Measurements from ENCODE around the gene NEK2. TPM values are rescaled to one million over a fixed set of nuclear protein-coding genes. Genes with fewer than 3 reads are reported as not detected.

NEK2 gene
- total and polyA plus RNA-seq, 2 of the 13 experiments (the other 11 are each of a cell fraction or from before 2014, with no cell fraction given) = 10.9 to 40.8 TPM

- no peak for TF ChIP-seq ZNF704 (CRISPR knock-in tag; IDR thresholded peaks at IDR 0.05; ENCODE audit: borderline replicate concordance)
- TF ChIP-seq PRMT3 (CRISPR knock-in tag; IDR thresholded peaks at IDR 0.05; ENCODE audit: borderline replicate concordance, low read depth) = no peak
- peak; percentile 54; the same call in 1 of the 2 replicates for TF ChIP-seq PHF21A (CRISPR knock-in tag; IDR thresholded peaks at IDR 0.05)
- TF ChIP-seq ZNF672 (CRISPR knock-in tag; IDR thresholded peaks at IDR 0.05) = no peak
- TF ChIP-seq ZBTB21 (CRISPR knock-in tag; IDR thresholded peaks at IDR 0.05) = no peak
- peak; percentile 55; the same call in 1 of the 2 replicates for TF ChIP-seq NFKB2 (CRISPR knock-in tag; IDR thresholded peaks at IDR 0.05; ENCODE audit: borderline replicate concordance)
- no peak for TF ChIP-seq POLR2AphosphoS5 (IDR thresholded peaks at IDR 0.05; ENCODE audit: low read depth, low read length)
- TF ChIP-seq ARNTL (CRISPR knock-in tag; IDR thresholded peaks at IDR 0.05) = no peak
- TF ChIP-seq RXRA (CRISPR knock-in tag; IDR thresholded peaks at IDR 0.05) = no peak
- no peak for TF ChIP-seq MAFK (conservative IDR thresholded peaks at IDR 0.05 in 1 of 2, IDR thresholded peaks at IDR 0.05 in 1 of 2; ENCODE audit: low read length in 2 of 2)
- TF ChIP-seq FOXP4 (CRISPR knock-in tag; IDR thresholded peaks at IDR 0.05) = no peak
- TF ChIP-seq KAT8 (CRISPR knock-in tag; IDR thresholded peaks at IDR 0.05) = peak; percentile 35; the same call in 1 of the 2 replicates
- no peak for TF ChIP-seq PRDM4 (CRISPR knock-in tag; IDR thresholded peaks at IDR 0.05; ENCODE audit: borderline replicate concordance)
- TF ChIP-seq SSRP1 (CRISPR knock-in tag; IDR thresholded peaks at IDR 0.05) = no peak
- TF ChIP-seq NCOA2 (CRISPR knock-in tag; IDR thresholded peaks at IDR 0.05) = no peak
- no peak for TF ChIP-seq ZNF10 (CRISPR knock-in tag; IDR thresholded peaks at IDR 0.05; ENCODE audit: borderline replicate concordance, low read depth)
- TF ChIP-seq HOXA5 (CRISPR knock-in tag; IDR thresholded peaks at IDR 0.05) = no peak
- no peak for TF ChIP-seq EEA1 (CRISPR knock-in tag; IDR thresholded peaks at IDR 0.05; ENCODE audit: borderline replicate concordance)
- no peak for TF ChIP-seq PAX8 (CRISPR knock-in tag; IDR thresholded peaks at IDR 0.05; ENCODE audit: borderline replicate concordance)
- TF ChIP-seq GRHL1 (CRISPR knock-in tag; conservative IDR thresholded peaks at IDR 0.05) = no peak
- TF ChIP-seq ELK4 (CRISPR knock-in tag; IDR thresholded peaks at IDR 0.05; ENCODE audit: borderline replicate concordance) = no peak
These were observed 45.0 kb downstream of the NEK2 start (continued) for GRCh38 chr1:211630236-211631081.

Measured in HepG2 (cell line).